Fibroblast of skin of back (primary cell): ENCODE data around the gene MYO7A.

Source experiments
- DNase-seq: peaks from one replicate; pipeline ENCODE4 v3.0.0-alpha.2; 2013

Gene MYO7A

GRCh38 chr11:77129069-77129841, 1.2 kb downstream of the MYO7A start:
- DNase-seq: no peak

- DNase-seq: no peak
Observed at GRCh38 chr11:77129842-77130756, 2.1 kb downstream of the MYO7A start.

- no peak for DNase-seq
Observed at GRCh38 chr11:77130763-77131513, 2.9 kb downstream of the MYO7A start.

- no peak for DNase-seq
Observed at GRCh38 chr11:77131560-77131959, 3.5 kb downstream of the MYO7A start.

GRCh38 chr11:77135069-77135468, 7.0 kb downstream of the MYO7A start:
- no peak for DNase-seq

GRCh38 chr11:77136074-77136473, 8.0 kb downstream of the MYO7A start:
- DNase-seq: peak; percentile 39

- no peak for DNase-seq
Observed at GRCh38 chr11:77136784-77137420, 8.9 kb downstream of the MYO7A start.

- no peak for DNase-seq
Observed at GRCh38 chr11:77137421-77137820, 9.4 kb downstream of the MYO7A start.

GRCh38 chr11:77138106-77138649, 10.1 kb downstream of the MYO7A start:
- no peak for DNase-seq

- no peak for DNase-seq
Observed at GRCh38 chr11:77139201-77139600, 11.2 kb downstream of the MYO7A start.

GRCh38 chr11:77140231-77140851, 12.3 kb downstream of the MYO7A start:
- peak; percentile 7 for DNase-seq

- peak; percentile 20 for DNase-seq
Observed at GRCh38 chr11:77141034-77141433, 13.0 kb downstream of the MYO7A start.

GRCh38 chr11:77141475-77141874, 13.4 kb downstream of the MYO7A start:
- DNase-seq: no peak

GRCh38 chr11:77142091-77142975, 14.3 kb downstream of the MYO7A start:
- DNase-seq: no peak

GRCh38 chr11:77143405-77144020, 15.5 kb downstream of the MYO7A start:
- DNase-seq: no peak

GRCh38 chr11:77144196-77144856, 16.3 kb downstream of the MYO7A start:
- no peak for DNase-seq

- no peak for DNase-seq
Observed at GRCh38 chr11:77144857-77145428, 16.9 kb downstream of the MYO7A start.

GRCh38 chr11:77146261-77147035, 18.4 kb downstream of the MYO7A start:
- no peak for DNase-seq

- no peak for DNase-seq
Observed at GRCh38 chr11:77147036-77147315, 18.9 kb downstream of the MYO7A start.
